ENCODE data around the gene NSD2.

NSD2 gene

GRCh38 chr4:1983846-1984405 lies 112.7 kb downstream of the NSD2 start:
- H3K27ac ChIP-seq = no peak overlapping the region

GRCh38 chr4:1984406-1985191 lies 113.4 kb downstream of the NSD2 start:
- TF ChIP-seq ZFX (IDR thresholded peaks at IDR 0.05; ENCODE audit: borderline replicate concordance) = no peak
- no peak for TF ChIP-seq CTCF (IDR thresholded peaks at IDR 0.05)
- H3K27ac ChIP-seq = no peak overlapping the region

More at GRCh38 chr4:1983846-1984405, 112.7 kb downstream of the NSD2 start:
- TF ChIP-seq ZFX (IDR thresholded peaks at IDR 0.05; ENCODE audit: borderline replicate concordance) = no peak
- TF ChIP-seq CTCF (IDR thresholded peaks at IDR 0.05) = no peak

GRCh38 chr4:1985294-1985693 lies 114.1 kb downstream of the NSD2 start:
- H3K27ac ChIP-seq = no peak overlapping the region
- TF ChIP-seq CTCF (IDR thresholded peaks at IDR 0.05) = no peak
- TF ChIP-seq ZFX (IDR thresholded peaks at IDR 0.05; ENCODE audit: borderline replicate concordance) = no peak

GRCh38 chr4:1985780-1986577 lies 114.8 kb downstream of the NSD2 start:
- TF ChIP-seq ZFX (IDR thresholded peaks at IDR 0.05; ENCODE audit: borderline replicate concordance) (no peak), CTCF (IDR thresholded peaks at IDR 0.05) (no peak)
- no peak overlapping the region for H3K27ac ChIP-seq

GRCh38 chr4:1986578-1987210 lies 115.5 kb downstream of the NSD2 start:
- TF ChIP-seq ZFX (IDR thresholded peaks at IDR 0.05; ENCODE audit: borderline replicate concordance) (no peak), CTCF (IDR thresholded peaks at IDR 0.05) (no peak)
- no peak overlapping the region for H3K27ac ChIP-seq

GRCh38 chr4:1987296-1987695 lies 116.1 kb downstream of the NSD2 start:
- TF ChIP-seq ZFX (IDR thresholded peaks at IDR 0.05; ENCODE audit: borderline replicate concordance) (no peak), CTCF (IDR thresholded peaks at IDR 0.05) (no peak)
- H3K27ac ChIP-seq = no peak overlapping the region
